HCT116 (cell line): Measurements from ENCODE around the gene ABCB8. TPM values are rescaled to one million over a fixed set of nuclear protein-coding genes. Genes with fewer than 3 reads are reported as not detected.

Experiments
- ATAC-seq: fragments of 200-7000 bp; cut with Tn5 transposase; 2 replicates; pipeline ENCODE4 v1.9.1; 2020; ENCODE audit warnings: mild to moderate bottlenecking, moderate library complexity
- BruUV-seq: library from RNA; stranded (reverse); fragments of 400-500 nt; replicated peaks from 2 replicates; lab custom pipeline; 2021; lab: Mats Ljungman, UMichigan
- CTCF ChIA-PET: fragments of 300-600 bp; sonication (Branson Sonifier 250); formaldehyde crosslinking; loops from one replicate; lab custom pipeline; 2021; ENCODE audit warnings: antibody characterized with exemption; lab: Charles Lee
- POLR2A ChIA-PET: fragments of 300-600, 350-600 bp; sonication (Branson Sonifier 250); formaldehyde crosslinking; loops from one replicate; lab custom pipeline; 2021; ENCODE audit warnings: antibody characterized with exemption; lab: Charles Lee
- RAD21 ChIA-PET, 2 experiments: fragments of 300-600 bp; sonication (Branson Sonifier 250); formaldehyde crosslinking; loops; one replicate each; lab custom pipeline; 2023; ENCODE audit warnings: low total read pairs in 2 of 2; ENCODE audit not compliant: uncharacterized antibody in 2 of 2, unreplicated experiment in 2 of 2, low non-redundant PET in 1 of 2; lab: Charles Lee
- DNase-seq: peaks from one replicate; pipeline ENCODE4 v3.0.0-alpha.2; 2010; ENCODE audit warnings: low read depth, low spot score
- H2AFZ ChIP-seq: fragments of 200-600 bp; shearing (Covaris generic), sonication (generic); 2 replicates; pipeline ENCODE4 v1.6.1; 2017; ENCODE audit warnings: low read depth, mixed run types, mixed read lengths, antibody characterized with exemption, low read length; ENCODE audit not compliant: poor library complexity, severe bottlenecking
- H3K27ac ChIP-seq: 2 replicates; pipeline ENCODE4 v1.5.1; 2012; ENCODE audit warnings: low read depth, low read length
- H3K27me3 ChIP-seq: fragments of 200-600 bp; sonication (generic); 2 replicates; pipeline ENCODE4 v1.6.1; 2016; ENCODE audit warnings: mixed run types, low read length, mixed read lengths; ENCODE audit not compliant: insufficient read depth
- H3K36me3 ChIP-seq, 2 experiments: fragments of 200-500 bp in 1 of 2; fragments of 200-600 bp in 1 of 2; sonication (Bioruptor generic) in 1 of 2; sonication (generic) in 1 of 2; 2 replicates each; pipeline versions ENCODE4 v1.5.1 to v1.6.1; 2014 to 2016; ENCODE audit warnings: low read length in 2 of 2, inconsistent platforms in 1 of 2, mixed read lengths in 1 of 2, mixed run types in 1 of 2; ENCODE audit not compliant: insufficient read depth in 2 of 2, control insufficient read depth in 1 of 2
- H3K4me1 ChIP-seq, 2 experiments: fragments of 200-600 bp in 1 of 2; sonication (generic) in 1 of 2; 2 replicates each; pipeline versions ENCODE4 v1.5.1 to v1.6.1; 2012 to 2017; ENCODE audit warnings: low read length in 2 of 2, inconsistent platforms in 1 of 2, mild to moderate bottlenecking in 1 of 2, mixed read lengths in 1 of 2, mixed run types in 1 of 2, moderate library complexity in 1 of 2; ENCODE audit not compliant: insufficient read depth in 2 of 2, control insufficient read depth in 1 of 2
- H3K4me2 ChIP-seq: fragments of 200-600 bp; sonication (generic); 2 replicates; pipeline ENCODE4 v1.6.1; 2017; ENCODE audit warnings: mixed run types, low read length, mixed read lengths
- H3K4me3 ChIP-seq, 2 experiments: fragments of 200-600 bp in 1 of 2; sonication (generic) in 1 of 2; replicated peaks in 1 of 2; 2 replicates each; pipeline ENCODE4 v1.5.1; 2011 to 2016; ENCODE audit warnings: low read length in 2 of 2, control low read depth in 1 of 2, low read depth in 1 of 2, mild to moderate bottlenecking in 1 of 2, mixed read lengths in 1 of 2, mixed run types in 1 of 2
- H3K79me2 ChIP-seq: fragments of 200-600 bp; sonication (generic); 2 replicates; pipeline ENCODE4 v1.6.1; 2017; ENCODE audit warnings: mild to moderate bottlenecking, mixed run types, low read length, moderate library complexity, mixed read lengths; ENCODE audit not compliant: insufficient read depth
- H3K9ac ChIP-seq: fragments of 200-600 bp; sonication (generic); 2 replicates; pipeline ENCODE4 v1.6.1; 2016; ENCODE audit warnings: low read length, mixed read lengths
- H3K9me2 ChIP-seq: fragments of 200-600 bp; sonication (generic), shearing (Covaris generic); 2 replicates; pipeline ENCODE4 v1.6.1; 2017; ENCODE audit warnings: mixed run types, mild to moderate bottlenecking, moderate library complexity; ENCODE audit not compliant: insufficient read depth
- H3K9me3 ChIP-seq, 2 experiments: fragments of 200-500 bp in 1 of 2; fragments of 200-600 bp in 1 of 2; sonication (Bioruptor generic) in 1 of 2; sonication (generic) in 1 of 2; 2 replicates each; pipeline ENCODE4 v1.6.1; 2014 to 2017; ENCODE audit warnings: low read length in 2 of 2, mixed read lengths in 2 of 2, inconsistent platforms in 1 of 2, low read depth in 1 of 2, mild to moderate bottlenecking in 1 of 2, mixed run types in 1 of 2, moderate library complexity in 1 of 2; ENCODE audit not compliant: control insufficient read depth in 1 of 2, insufficient read depth in 1 of 2
- H4K20me1 ChIP-seq: fragments of 200-600 bp; sonication (generic), shearing (Covaris generic); 2 replicates; pipeline ENCODE4 v1.6.1; 2017; ENCODE audit warnings: mixed run types, mild to moderate bottlenecking, moderate library complexity; ENCODE audit not compliant: insufficient read depth
- CEBPB ChIP-seq: IDR thresholded peaks from 2 replicates; pipeline ENCODE4 v1.6.1; 2012; ENCODE audit warnings: low read depth
- EZH2 ChIP-seq: fragments of 200-600 bp; sonication (generic); IDR thresholded peaks from 2 replicates; pipeline ENCODE4 v1.6.1; 2017; ENCODE audit warnings: antibody characterized with exemption, mixed run types
- EZH2phosphoT487 ChIP-seq: fragments of 200-600 bp; IDR thresholded peaks from 2 replicates; pipeline ENCODE4 v1.6.1; 2018; ENCODE audit warnings: antibody characterized with exemption, borderline replicate concordance
- POLR2AphosphoS5 ChIP-seq: IDR thresholded peaks from 2 replicates; pipeline ENCODE4 v1.6.1; 2011; ENCODE audit warnings: mild to moderate bottlenecking, low read depth, low read length, moderate library complexity
- RAD21 ChIP-seq: IDR thresholded peaks from 2 replicates; pipeline ENCODE4 v1.6.1; 2012; ENCODE audit warnings: low read depth, mild to moderate bottlenecking
- SRF ChIP-seq: IDR thresholded peaks from 2 replicates; pipeline ENCODE4 v1.6.1; 2012; ENCODE audit warnings: low read depth
- ZFX ChIP-seq: fragments of 450-650 bp; IDR thresholded peaks from 2 replicates; pipeline ENCODE4 v1.6.1; 2017
- intact Hi-C: fragments of 100-400 bp; cut with micrococcal nuclease; formaldehyde crosslinking; loops from 2 replicates; pipeline ENCODE4 v1.10.0; 2022
- total RNA-seq: library from RNA; stranded (reverse); gene quantifications from one replicate; pipeline ENCODE4 v1.2.1, GENCODE V29; 2021; ENCODE audit not compliant: unreplicated experiment
- TF ChIP-seq, protein P1 (sequence below): IDR thresholded peaks from 2 replicates; pipeline ENCODE4 v1.6.1; 2011; ENCODE audit warnings: mild to moderate bottlenecking, low read length, moderate library complexity; ENCODE audit not compliant: insufficient replicate concordance; ENCODE audit errors: extremely low read depth

ABCB8 gene
- total RNA-seq, 1 experiment from 2014 or later = 55.2 TPM

DNA sequence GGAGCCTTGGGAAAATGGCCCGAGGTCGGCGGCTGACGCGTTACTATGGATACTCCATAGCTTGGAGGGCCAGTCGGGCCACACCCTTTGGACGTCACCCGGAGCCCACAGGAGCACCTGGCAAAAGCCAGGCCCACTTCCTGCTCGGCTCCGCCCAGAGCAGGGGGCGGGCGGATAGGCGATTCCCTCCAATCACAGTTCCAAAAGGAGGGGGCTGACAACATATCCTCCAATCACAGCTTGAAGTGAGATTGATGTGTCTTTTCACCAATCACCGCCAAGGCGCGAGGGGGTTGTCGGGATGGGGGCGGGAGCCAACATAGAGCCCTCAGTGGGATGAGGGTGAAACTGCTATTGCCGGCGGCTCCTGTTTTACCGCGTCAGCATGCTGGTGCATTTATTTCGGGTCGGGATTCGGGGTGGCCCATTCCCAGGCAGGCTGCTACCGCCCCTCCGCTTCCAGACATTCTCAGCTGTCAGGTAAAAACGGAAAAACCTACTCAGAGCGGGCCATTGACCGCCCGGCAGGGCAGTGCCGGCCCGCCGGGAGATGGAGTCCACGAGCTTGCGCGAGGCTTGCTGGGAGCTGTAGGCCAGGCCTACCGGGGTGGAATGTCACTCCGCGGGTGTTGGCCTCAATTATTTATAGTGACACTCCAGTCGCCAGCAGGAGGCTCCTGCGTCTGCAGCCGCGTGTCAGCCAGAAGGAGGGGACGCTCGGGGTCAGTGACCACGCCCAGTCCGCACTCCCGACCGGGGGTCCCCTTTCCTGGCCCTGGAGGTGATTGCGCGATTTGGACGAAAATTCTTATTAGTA, at the start of gene ABCB8 (continued):
- TF ChIP-seq, protein P1, sequence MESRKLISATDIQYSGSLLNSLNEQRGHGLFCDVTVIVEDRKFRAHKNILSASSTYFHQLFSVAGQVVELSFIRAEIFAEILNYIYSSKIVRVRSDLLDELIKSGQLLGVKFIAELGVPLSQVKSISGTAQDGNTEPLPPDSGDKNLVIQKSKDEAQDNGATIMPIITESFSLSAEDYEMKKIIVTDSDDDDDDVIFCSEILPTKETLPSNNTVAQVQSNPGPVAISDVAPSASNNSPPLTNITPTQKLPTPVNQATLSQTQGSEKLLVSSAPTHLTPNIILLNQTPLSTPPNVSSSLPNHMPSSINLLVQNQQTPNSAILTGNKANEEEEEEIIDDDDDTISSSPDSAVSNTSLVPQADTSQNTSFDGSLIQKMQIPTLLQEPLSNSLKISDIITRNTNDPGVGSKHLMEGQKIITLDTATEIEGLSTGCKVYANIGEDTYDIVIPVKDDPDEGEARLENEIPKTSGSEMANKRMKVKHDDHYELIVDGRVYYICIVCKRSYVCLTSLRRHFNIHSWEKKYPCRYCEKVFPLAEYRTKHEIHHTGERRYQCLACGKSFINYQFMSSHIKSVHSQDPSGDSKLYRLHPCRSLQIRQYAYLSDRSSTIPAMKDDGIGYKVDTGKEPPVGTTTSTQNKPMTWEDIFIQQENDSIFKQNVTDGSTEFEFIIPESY = no peak
- TF ChIP-seq ZFX (peak; percentile 71; the same call in 1 of the 2 replicates), SRF (no peak), RAD21 (no peak), CEBPB (no peak), EZH2 (no peak)

DNA sequence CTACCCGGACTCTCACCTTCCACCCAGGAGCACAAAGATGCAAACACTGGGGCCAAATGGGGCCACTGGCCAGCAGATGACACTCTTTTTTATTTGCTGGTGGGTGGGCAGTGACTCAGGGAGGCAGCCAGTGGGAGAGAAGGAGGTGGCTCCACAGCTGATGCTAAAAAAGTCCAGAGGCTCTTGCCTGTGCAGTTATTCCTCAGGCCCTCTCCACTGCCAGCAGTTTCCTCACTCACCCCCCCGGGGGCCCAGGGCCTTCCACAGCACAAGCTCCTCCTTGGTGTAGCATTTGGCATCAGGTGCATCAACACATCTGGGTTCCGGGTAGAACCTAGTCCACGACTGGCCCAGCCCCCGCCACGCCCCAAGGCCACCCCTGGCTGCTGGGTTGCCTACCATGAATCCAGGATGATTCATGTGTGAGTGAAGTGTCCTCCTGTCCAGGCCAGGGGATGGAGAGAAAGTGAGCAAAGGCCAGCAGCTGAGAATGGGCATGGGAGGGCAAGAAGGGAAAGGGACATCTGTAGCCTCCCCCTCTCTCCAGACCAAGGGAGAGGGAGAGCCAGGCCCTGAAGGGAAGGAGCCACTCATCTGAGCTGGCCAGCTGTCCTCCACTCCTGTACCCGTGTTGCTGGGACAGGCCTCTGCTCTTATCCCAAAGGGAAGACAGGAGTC, 48.4 kb upstream of the ABCB8 start:
- RAD21 ChIA-PET = no interaction called here
- CTCF ChIA-PET = interaction anchor here (0.6 to 1.2 kb wide), 6 partner anchors 14 to 45 kb away, joined by 3 to 6 read pairs (median 3); partner anchors contain the start of gene ATG9B
- Histone ChIP-seq H3K9me2 (no peaks in the 10 kb centered on the region), H4K20me1 (no peaks in the 10 kb centered on the region), H2AFZ (no peak overlapping the region), H3K9ac (no peak overlapping the region), H3K4me1 (peaks cover 29 to 44% of the 10 kb centered on the region in 2 experiments), H3K4me3 (no peak overlapping the region), H3K4me2 (peak overlapping the region; percentile 98), H3K27me3 (peaks cover 40% of the 10 kb centered on the region; the same call in 1 of the 2 replicates), H3K27ac (no peak overlapping the region), H3K9me3 (no peaks in the 10 kb centered on the region), H3K79me2 (0 out of 2 replicates have a peak, but pooled peaks cover 2% of the 10 kb centered on the region), H3K36me3 (no peaks in the 10 kb centered on the region)
- TF ChIP-seq EZH2phosphoT487 (no peak), POLR2AphosphoS5 (no peak)
- intact Hi-C loops = no loop called here
- DNase-seq (no peak), ATAC-seq (no peak)
- BruUV-seq = no TSS peak
- POLR2A ChIA-PET = no interaction called here
